HG03135 (cell line): ENCODE data around the gene ZNF26.

Source experiments
- ATAC-seq: cut with Tn5 transposase; IDR thresholded peaks from one replicate; pipeline ENCODE4 v1.9.1; 2021; ENCODE audit warnings: mild to moderate bottlenecking, moderate library complexity; ENCODE audit not compliant: unreplicated experiment

The ZNF26 gene

DNA sequence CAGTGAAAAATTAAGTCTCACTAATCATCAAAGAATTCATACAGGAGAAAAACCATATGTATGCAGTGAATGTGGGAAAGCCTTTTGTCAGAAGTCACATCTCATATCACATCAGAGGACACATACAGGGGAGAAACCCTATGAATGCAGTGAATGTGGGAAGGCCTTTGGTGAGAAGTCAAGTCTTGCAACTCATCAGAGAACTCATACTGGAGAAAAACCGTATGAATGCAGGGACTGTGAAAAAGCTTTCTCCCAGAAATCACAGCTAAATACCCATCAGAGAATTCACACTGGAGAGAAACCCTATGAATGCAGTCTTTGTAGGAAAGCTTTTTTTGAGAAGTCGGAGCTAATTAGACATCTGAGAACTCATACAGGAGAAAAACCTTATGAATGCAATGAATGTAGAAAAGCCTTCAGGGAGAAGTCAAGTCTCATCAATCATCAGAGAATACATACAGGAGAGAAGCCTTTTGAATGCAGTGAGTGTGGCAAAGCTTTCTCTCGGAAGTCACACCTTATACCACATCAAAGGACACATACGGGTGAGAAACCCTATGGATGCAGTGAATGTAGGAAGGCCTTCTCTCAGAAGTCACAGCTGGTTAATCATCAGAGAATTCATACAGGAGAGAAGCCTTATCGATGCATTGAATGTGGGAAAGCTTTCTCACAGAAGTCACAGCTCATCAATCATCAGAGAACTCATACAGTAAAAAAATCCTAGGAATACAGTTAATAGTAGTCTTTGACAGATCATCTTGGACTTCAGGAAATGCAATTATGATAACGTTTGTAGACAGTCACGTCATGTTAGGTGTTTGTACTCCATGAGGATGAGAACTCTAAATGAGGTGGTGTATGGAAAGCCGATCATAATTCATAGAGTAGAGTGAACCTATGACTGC, 72.3 kb downstream of the ZNF26 start:
- no peak for ATAC-seq

DNA sequence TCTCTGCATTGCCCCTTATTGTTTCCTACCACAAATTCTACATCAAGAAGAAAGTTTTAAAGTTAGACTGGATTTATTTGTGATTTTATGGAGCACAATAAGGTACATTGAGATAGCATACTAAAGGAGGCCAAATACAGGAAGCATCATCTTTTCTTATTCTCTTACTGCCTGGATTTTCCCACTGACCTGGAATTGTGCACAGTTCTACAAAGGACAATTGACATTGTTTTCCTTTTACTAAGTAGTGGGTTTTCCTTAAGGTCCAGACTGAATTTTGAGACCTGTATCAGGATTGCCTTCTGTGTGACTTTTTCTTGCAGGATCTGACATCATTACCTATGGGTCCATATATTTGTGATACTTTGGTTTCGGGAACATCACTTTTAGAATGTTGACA, 75.8 kb downstream of the ZNF26 start:
- ATAC-seq, result no peak

DNA sequence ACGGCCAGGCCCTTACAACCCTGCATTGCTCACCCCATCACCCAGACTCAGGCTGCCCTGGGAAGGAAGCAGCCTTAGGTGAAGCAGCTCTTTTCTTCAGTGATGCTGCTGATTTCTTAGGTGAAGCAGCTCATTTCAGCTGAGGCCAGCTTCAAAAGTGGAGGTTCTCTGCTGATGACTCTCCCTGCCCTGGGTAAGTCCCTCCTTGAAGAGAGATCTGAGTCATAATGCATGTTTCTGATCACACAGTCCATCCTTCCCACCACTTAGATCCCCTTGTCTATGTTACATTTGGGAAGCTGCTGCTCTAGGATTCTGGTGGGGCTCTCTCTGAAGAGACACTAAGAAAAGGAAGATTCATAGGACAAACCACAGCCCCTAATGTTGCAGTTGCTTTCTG, 77.4 kb downstream of the ZNF26 start:
- no peak for ATAC-seq

DNA sequence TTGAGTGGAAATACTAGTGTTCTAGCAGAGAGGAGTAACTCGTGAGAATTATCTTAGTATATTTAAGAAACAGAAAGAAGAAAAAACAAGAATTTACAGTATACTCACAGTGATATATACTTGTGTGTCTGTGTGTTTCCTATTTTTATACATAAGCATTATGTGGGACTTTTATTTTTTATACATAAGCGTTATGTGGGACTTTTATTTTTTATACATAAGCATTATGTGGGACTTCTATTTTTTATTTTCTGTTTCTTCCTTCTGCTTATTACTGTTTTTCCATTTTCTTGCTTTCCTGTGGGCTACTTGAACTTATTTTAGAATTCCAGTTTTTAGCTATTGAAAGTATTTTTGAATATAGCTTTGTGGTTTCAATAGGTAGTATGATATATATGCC, 87.7 kb downstream of the ZNF26 start:
- ATAC-seq, result no peak
